HS-5 (cell line): ENCODE results near the gene DUSP14.
"Not testable (repeated sequence)": the region's sequence is repeated elsewhere in the genome, so short reads cannot be mapped to it uniquely, and the experiment has no call there.

ENCODE experiments used
- DNase-seq: peaks from one replicate; pipeline ENCODE4 v3.0.0-alpha.2; 2012; ENCODE audit warnings: low read depth

DUSP14 gene

DNA sequence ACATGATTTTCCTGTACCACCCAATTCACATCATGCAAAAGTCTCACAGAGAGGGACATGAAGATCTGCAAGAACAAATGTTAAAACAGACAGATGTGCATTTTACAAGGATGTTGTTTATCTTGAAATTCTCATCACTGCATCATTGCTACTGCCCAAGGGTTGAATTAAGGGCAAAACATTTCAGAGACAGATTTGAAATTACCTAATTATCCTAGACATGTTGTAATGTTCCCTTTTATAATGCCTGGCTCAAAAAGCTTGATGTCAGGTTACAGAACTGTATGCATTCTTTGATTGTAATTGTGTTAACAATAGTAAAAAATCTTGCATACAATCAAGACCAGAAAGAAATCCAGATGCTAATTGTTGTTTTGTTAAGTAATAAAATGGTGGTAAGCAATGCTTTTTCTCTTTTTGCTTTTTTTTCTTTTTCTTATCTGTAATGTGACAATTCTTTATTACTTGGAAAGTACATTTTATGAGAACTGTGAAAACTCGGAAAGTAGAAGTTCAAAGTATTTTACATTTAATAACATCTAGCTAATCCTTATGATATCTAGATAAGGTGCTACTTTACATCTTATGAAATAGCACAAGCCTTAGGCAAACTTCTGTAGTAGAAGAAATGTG is 3.6 kb upstream of the DUSP14 start:
- DNase-seq, result no peak

GRCh38 chr17:37488009-37488604 is 1.6 kb upstream of the DUSP14 start:
- DNase-seq, result peak; percentile 70

- peak; percentile 80 for DNase-seq
Measured at GRCh38 chr17:37488607-37489196, 989 bp upstream of the DUSP14 start.

DNA sequence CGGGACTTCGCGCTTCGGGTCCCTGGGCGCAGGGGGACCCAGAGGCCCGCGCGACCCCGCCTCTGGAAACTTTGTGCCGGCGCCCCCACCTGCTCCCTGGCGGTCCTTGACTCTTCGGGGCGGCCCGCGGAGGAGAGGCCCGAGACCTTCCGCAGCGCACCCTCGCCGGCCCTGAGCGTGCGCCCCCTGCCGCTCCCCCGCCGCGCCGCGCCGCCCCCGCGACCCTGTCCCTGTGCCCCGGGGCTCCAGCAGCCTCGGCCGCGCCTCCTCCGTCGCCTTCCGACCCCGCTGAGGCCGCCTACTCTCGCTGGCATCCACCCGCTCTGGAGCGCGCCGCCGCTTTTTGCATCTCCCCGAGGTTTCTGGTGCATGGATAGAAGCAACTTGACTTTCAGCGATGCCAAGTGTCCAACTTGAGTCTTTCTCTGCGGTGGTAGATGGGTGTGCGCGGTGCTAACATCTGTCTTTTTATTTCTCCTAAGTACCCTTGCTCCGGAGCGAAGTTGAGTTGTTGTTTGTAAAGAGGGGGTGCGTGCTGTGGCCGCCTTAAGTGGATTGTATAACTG is 414 bp downstream of the DUSP14 start:
- no peak for DNase-seq

- peak; percentile 77 for DNase-seq
Measured at GRCh38 chr17:37490638-37491614, 1.2 kb downstream of the DUSP14 start.

DNA sequence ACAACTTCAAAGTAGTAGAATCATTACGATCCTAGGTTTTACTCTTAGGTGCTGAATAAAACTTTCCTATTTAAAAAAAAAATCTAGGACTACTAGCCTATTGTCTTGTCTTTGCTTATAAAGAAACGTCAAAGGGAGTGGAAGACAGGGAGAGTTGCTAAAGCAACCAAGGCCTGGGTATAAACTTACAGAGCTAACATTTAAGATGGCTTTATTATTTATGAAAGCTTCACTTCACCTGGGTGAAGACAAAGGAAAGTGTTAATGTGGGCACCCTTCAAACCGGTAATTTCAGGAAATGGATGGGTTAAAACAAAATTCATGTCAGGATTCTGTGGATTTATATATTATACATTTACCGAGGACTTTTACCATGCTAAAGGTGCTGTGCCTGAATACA is 2.5 kb downstream of the DUSP14 start:
- DNase-seq, result no peak

DNA sequence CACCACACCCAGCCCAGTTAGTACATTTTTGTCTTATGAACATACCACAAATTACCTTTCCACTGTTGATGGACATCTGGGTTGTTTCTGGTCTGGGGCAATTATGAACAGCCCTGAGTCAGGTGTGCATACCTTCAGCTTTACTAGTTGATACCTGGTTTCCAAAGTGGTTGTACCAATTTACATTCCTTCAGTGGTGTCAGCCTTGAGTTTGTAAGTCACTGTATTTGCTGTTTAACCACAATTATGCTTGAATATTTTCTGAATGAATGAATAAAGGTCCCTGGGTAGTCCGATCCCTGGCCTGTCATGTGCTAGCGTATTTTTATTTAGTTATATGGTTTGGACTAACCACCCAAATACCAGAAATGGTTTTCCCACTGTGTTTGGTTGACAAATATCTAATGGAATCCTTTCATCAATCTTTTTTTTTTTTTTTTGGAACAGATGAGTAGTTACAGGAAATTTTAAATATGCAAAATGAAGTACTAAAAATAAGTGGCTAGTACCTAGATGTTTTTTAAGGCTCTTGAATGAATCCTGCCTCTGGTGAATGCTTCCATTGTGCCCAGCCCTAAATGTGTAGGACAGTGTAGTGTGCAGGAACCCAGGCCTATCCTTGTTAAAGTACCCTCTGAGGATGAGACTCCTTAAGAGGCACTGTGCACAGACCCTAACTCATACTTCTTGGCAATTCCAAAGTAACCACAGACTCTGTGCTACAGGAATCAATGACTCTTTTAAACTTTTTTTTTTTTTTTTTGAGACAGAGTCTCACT is 3.7 kb downstream of the DUSP14 start:
- peak; percentile 91 for DNase-seq

DNA sequence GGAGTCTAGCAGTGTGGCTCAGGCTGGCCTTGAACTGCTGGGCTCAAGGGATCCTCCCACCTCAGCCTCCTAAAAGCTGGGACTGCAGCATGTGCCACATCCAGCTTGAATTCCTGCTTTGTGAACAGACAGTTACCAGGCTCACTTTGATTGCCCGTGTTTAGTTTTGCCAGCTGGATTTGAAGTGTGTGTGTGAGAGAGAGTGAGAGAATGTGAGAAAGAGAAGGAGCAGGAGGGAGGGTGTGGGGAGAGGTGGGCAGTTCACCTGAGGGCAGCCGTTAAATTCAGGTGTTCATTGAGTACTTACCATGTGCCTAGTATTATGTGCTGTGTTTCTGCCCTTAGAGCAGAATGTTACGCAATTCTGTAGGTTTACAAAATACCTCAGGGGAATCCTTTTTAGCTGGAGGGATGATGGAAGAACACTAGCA is 4.7 kb downstream of the DUSP14 start:
- DNase-seq, result no peak

GRCh38 chr17:37494971-37495370 is 5.3 kb downstream of the DUSP14 start:
- no peak for DNase-seq

DNA sequence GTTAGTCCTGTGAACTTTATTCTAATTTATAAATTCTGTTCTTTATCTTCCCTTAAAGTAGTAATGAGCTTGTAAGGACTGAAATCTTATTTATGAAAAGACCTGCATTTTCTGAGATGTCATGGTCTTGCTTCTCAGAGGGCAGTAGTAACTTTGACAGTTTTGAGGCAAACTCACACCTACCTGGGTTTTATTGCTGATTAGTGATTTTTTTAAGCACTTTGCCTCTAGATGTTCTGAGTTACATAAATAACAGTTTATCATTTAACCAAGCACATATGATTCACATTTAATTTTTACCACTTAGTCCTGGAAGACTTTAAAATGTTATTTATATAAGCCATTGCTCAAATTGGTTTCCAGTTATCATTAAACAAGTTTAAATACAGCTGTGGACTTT is 10.7 kb downstream of the DUSP14 start:
- no peak for DNase-seq

- DNase-seq, result no peak
Measured at GRCh38 chr17:37502009-37502936, 12.6 kb downstream of the DUSP14 start.

- DNase-seq, result no peak
Measured at GRCh38 chr17:37503148-37503547, 13.5 kb downstream of the DUSP14 start.

- DNase-seq, result no peak
Measured at GRCh38 chr17:37505333-37505732, 15.6 kb downstream of the DUSP14 start.

- no peak for DNase-seq
Measured at GRCh38 chr17:37506678-37507077, 17.0 kb downstream of the DUSP14 start.

DNA sequence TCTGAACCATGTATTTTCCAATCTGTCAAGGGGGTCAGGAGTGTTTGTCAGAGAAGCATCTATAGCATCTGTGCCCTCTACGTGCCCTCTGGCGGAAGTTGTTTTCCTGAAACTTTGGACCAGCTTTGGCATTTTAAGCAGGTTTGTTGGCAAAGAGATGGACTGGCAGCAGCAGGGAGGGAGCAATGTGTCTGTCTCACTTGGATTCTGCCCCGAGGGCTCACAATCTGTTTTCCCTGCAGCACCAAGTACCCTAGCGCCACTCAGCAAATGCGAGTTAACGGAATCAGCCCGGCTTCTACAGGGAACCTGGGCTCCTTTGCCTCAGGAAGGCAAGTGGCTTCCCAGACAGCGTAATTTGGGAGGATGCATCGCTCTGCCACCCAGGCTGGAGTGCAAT is 17.4 kb downstream of the DUSP14 start:
- no peak for DNase-seq

DNA sequence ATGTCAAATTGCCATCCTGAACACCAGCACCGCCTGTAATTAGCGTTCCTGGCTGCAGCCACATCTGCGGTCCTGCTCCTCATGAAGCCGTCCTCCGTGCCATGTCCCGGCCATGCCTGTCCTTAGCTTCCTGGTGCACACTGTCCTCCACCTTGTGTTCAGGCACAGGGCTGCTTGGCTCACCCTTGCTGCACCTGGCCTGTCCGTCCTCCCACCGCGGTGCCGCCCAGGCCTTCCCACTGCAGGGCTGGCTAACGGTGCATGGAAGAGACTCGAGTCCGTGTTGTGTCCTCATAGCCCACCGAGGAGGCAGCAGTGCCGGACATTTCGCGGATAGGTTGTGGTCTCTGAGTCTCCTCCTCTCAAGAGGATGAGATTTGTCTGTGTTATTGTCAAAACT is 20.4 kb downstream of the DUSP14 start:
- no peak for DNase-seq

DNA sequence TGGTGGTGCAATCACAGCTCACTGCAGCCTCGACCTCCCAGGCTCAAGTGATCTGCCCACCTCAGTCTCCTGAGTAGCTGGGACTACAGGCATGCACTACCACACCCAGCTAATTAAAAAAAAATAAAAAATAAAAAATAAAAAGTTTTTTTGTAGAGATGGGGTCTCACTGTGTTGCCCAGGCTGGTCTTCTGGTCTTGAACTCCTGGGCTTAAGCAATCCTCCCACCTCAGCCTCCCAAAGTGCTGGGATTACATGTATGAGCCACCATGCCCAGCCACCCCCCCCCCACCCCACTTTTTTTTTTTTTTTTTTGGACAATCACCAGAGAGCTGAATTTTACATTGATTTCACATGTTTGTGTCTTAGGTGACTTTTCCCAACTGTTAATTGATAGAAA is 22.0 kb downstream of the DUSP14 start:
- DNase-seq, result not testable (repeated sequence)

DNA sequence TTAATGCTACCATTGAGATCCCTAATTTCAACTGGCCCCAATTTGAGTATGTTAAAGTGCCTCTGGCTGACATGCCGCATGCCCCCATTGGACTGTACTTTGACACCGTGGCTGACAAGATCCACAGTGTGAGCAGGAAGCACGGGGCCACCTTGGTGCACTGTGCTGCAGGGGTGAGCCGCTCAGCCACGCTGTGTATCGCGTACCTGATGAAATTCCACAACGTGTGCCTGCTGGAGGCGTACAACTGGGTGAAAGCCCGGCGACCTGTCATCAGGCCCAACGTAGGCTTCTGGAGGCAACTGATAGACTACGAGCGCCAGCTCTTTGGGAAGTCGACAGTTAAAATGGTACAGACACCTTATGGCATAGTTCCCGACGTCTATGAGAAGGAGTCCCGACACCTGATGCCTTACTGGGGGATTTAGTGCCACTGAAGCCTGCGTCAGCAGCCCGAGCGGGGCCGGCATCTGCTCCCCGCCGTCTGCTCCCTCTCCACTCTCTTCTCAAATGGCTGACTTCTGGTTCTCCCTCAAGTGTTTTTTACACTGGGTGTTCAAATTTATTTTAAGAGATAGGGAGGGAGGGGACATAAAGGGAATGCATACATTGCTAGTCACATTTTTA is 22.9 kb downstream of the DUSP14 start:
- DNase-seq, result no peak

GRCh38 chr17:37513711-37514110 is 24.0 kb downstream of the DUSP14 start:
- no peak for DNase-seq

GRCh38 chr17:37516127-37516571 is 26.5 kb downstream of the DUSP14 start:
- DNase-seq, result peak; percentile 15
